H7 (cell line): ENCODE results near the gene TTLL12. TPM values are rescaled to one million over a fixed set of nuclear protein-coding genes. Genes with fewer than 3 reads are reported as not detected.

Experiments
- DNase-seq: peaks from one replicate; pipeline ENCODE4 v3.0.0; 2012
- H3K27me3 ChIP-seq: 2 replicates; pipeline ENCODE4 v1.6.0; 2011; ENCODE audit warnings: mild to moderate bottlenecking, low read length; ENCODE audit not compliant: control insufficient read depth, insufficient read depth
- H3K36me3 ChIP-seq: replicated peaks from 2 replicates; pipeline ENCODE4 v1.5.1; 2011; ENCODE audit warnings: low read length; ENCODE audit not compliant: control insufficient read depth, insufficient read depth
- H3K4me3 ChIP-seq: 2 replicates; pipeline ENCODE4 v1.5.1; 2011; ENCODE audit warnings: low read depth, mild to moderate bottlenecking, control low read depth, low read length, moderate library complexity; ENCODE audit not compliant: insufficient read depth
- total RNA-seq: library from RNA; depleted of rRNA; stranded (reverse); fragments of >200 nt; shearing (Covaris generic); gene quantifications from 2 replicates; pipeline ENCODE4 v1.2.3, GENCODE V29; 2014

The TTLL12 gene
- total RNA-seq, 1 experiment from 2014 or later = 100 TPM

DNA sequence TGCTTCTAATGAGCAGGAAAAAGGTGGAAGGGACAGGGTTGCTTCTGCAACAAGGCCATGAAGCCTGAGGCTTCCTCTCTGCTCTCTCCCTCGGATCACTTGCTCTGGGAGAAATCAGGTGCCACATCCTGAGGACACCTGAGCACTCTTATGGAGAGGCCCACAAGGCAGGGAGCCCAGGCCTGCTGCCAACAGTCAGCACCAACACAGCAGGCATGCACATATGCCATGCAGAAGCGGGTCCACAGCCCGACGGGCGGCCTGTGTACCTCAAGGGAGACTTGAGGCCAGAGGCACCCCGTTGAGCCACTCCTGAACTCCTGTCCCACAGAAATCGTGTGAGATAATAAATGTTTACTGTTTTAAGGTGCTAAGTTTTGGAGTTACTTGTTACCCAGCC is 9.5 kb downstream of the TTLL12 start:
- Histone ChIP-seq H3K27me3 (no peaks in the 10 kb centered on the region), H3K4me3 (no peak overlapping the region), H3K36me3 (peaks cover 38% of the 10 kb centered on the region)
- no peak for DNase-seq

DNA sequence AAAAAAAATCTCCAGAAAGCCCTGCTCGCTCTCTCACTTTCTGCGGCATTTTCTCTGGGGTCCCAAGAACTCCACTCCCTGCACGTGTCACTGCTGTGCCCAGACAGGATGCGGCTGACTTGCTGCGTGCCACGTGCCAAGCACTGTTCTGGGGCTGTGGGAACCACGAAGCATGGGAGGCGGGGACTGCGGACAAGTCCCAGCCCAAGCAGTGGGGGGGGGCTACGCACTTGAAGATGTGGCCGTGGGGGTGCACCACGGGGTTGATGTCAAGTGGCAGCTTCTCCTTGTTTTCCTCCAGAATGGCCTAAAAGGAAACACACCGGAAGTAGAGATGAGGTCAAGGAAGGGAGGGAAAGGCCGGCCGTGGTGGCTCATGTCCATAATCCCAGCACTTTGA is 10.8 kb downstream of the TTLL12 start:
- Histone ChIP-seq H3K4me3 (no peak overlapping the region), H3K36me3 (peaks cover 41% of the 10 kb centered on the region), H3K27me3 (no peaks in the 10 kb centered on the region)
- no peak for DNase-seq

GRCh38 chr22:43174941-43175531 is 11.9 kb downstream of the TTLL12 start:
- H3K4me3 ChIP-seq = no peak overlapping the region
- H3K36me3 ChIP-seq = peaks cover 40% of the 10 kb centered on the region
- no peaks in the 10 kb centered on the region for H3K27me3 ChIP-seq
- no peak for DNase-seq

DNA sequence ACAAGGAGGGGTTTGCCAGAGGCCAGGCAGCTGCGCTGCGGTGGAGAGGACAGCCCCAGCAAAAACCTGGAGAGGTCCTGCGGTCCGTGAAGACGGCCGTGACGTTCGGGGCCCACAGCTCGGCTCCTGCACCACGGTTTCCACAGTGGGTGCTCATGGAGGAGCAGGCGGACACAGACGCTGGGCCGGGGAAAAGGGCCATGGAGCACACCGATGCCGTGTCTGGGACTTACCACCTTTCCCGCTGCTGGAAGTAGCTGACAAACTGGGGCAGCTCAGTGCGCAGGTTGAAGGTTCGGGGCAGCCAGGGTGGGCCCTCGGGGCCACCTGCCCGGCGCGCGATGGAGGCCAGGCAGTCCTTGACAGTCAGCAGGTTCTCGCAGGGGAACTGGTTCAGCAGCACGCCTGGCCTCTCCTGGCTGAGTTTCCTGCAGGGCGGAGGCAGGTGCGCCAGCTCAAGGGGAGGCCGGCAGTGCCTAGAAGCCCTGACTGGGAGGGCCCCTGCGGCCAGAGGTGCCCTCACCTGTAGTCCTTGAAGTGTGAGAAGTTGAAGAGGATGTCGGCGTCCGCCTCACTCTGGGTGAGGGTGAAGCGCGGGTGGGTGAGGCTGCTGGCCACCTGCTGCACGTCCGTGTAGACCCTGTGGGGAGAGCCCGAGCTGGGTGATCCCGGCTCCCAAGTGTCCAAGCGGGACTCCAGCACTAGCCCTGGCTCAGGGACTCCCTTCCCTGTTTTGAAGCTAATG is 12.8 kb downstream of the TTLL12 start:
- H3K4me3 ChIP-seq = no peak overlapping the region
- no peaks in the 10 kb centered on the region for H3K27me3 ChIP-seq
- peaks cover 40% of the 10 kb centered on the region for H3K36me3 ChIP-seq
- no peak for DNase-seq

DNA sequence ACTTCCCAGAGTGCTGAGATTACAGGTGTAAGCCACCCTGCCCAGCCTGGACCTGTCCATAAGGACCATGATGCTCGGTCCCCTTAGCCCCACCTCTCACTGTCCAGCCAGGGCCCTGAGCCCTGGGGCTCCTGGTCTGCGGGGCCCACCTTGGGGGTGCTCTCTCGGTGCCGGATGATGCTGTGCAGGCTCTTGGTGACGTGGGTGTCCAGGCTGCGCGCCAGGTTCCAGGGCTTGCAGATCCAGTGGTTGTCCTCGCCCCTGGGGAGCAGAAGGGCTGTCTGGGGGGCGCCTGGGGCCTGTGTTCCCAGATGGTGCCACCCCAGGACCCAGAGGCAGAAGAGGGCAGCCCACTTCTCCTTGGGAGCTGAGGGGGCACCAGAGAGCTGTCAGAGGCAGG is 13.4 kb downstream of the TTLL12 start:
- Histone ChIP-seq H3K36me3 (peaks cover 35% of the 10 kb centered on the region), H3K27me3 (no peaks in the 10 kb centered on the region), H3K4me3 (no peak overlapping the region)
- no peak for DNase-seq

GRCh38 chr22:43172191-43172590 is 14.7 kb downstream of the TTLL12 start:
- DNase-seq = no peak
- no peaks in the 10 kb centered on the region for H3K27me3 ChIP-seq
- H3K4me3 ChIP-seq = no peak overlapping the region
- peaks cover 38% of the 10 kb centered on the region for H3K36me3 ChIP-seq

- Histone ChIP-seq H3K36me3 (peaks cover 38% of the 10 kb centered on the region), H3K27me3 (no peaks in the 10 kb centered on the region), H3K4me3 (no peak overlapping the region)
- no peak for DNase-seq
These were observed 15.3 kb downstream of the TTLL12 start for GRCh38 chr22:43171607-43172006.

GRCh38 chr22:43171019-43171491 is 15.9 kb downstream of the TTLL12 start:
- no peak for DNase-seq
- no peak overlapping the region for H3K4me3 ChIP-seq
- H3K27me3 ChIP-seq = no peaks in the 10 kb centered on the region
- H3K36me3 ChIP-seq = peaks cover 38% of the 10 kb centered on the region

DNA sequence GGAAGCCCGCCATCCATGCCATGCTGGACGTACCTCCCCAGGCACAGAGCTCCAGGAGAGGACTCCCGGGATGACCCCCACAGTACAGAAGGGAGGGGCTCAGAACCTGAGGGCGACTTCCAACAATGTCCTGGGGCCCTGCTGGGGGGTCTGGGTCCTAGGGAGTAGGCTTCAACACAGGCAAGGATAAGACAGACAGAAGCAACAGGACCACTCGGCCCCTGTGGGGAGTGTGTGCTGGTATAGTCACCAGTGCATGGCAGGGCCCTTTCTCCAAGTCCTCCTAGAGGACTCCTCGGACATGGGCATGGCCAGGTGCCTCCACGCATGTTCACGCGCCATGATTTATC is 16.8 kb downstream of the TTLL12 start:
- no peaks in the 10 kb centered on the region for H3K27me3 ChIP-seq
- DNase-seq = no peak
- H3K4me3 ChIP-seq = no peak overlapping the region
- peaks cover 35% of the 10 kb centered on the region for H3K36me3 ChIP-seq

- Histone ChIP-seq H3K36me3 (peaks cover 30% of the 10 kb centered on the region), H3K4me3 (no peak overlapping the region), H3K27me3 (no peaks in the 10 kb centered on the region)
- DNase-seq = no peak
These were observed 17.4 kb downstream of the TTLL12 start for GRCh38 chr22:43169310-43170130.

- no peak overlapping the region for H3K4me3 ChIP-seq
- no peak for DNase-seq
- no peaks in the 10 kb centered on the region for H3K27me3 ChIP-seq
- H3K36me3 ChIP-seq = peaks cover 24% of the 10 kb centered on the region
These were observed 18.2 kb downstream of the TTLL12 start for GRCh38 chr22:43168471-43169309.

DNA sequence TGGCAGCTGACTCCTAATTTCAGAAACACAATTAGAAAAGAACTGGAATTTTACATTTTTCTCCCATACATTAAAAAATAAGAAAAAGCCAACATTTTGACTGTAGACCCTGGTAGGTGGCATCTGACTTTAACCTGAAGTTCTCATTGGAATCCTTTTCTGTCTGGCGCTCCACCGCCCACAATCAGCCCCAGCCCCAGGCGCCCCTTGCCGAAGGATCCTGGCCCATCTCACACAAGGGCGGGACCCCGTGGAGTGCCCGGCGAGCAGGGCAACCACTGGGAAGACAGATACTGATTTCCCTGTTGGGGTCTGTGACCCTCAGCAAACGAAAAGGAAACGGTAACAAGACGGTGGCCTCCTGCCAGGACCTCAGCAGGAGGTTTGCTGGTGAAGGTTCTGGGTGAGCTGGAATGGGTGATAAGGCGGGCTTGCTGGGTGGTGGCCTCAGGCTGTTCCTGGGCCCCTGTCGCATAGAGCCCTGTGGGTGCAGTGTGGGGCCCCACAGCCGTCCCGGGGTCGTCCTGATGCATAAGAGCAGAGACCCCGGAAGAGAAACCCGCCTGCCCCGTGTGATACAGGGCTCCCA is 19.8 kb downstream of the TTLL12 start:
- Histone ChIP-seq H3K36me3 (peaks cover 15% of the 10 kb centered on the region), H3K27me3 (no peaks in the 10 kb centered on the region), H3K4me3 (no peak overlapping the region)
- no peak for DNase-seq

- DNase-seq = no peak
- Histone ChIP-seq H3K27me3 (no peaks in the 10 kb centered on the region), H3K36me3 (peaks cover 10% of the 10 kb centered on the region), H3K4me3 (no peak overlapping the region)
These were observed 20.6 kb downstream of the TTLL12 start for GRCh38 chr22:43166132-43166930.
